ENCODE measurements around the gene CETN3. TPM values are rescaled to one million over a fixed set of nuclear protein-coding genes. Genes with fewer than 3 reads are reported as not detected.
"Not testable (repeated sequence)": the region's sequence is repeated elsewhere in the genome, so short reads cannot be mapped to it uniquely, and the experiment has no call there.

The CETN3 gene
- polyA plus RNA-seq, 3 donors: 0.59 to 9.0 (median 7.7) TPM

DNA sequence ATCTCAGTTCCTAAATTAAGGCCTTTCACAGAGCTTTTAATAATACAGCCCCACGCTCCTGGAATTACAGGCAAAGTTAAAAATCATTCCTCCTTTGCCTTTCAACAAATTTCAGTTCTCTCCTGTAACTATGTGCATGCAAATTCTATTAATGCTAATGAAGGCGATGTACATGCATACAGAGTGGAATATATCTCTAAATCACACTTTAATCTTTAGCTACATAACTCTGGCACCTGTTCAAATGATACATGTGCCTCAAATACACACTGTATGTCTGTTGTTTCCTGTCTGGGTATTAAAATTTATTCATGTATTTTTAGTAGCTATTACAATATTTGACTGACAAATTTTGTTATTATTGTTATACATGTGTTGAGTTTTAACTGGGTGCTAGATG is 30.8 kb downstream of the CETN3 start:
- DNase-seq: no peak
- intact Hi-C loops (cut with micrococcal nuclease): no loop called here
- H3K4me1 Mint-ChIP-seq: no peaks in the 10 kb centered on the region
- peaks cover 0 to 2% (median 0%) of the 10 kb centered on the region in 7 donors for H3K9me3 Mint-ChIP-seq
- no peak overlapping the region for H3K4me3 ChIP-seq (replicated peaks in 1 of 3; ENCODE audit: low read depth in 2 of 3, low read length in 3 of 3)
- H3K36me3 Mint-ChIP-seq: no peaks in the 10 kb centered on the region
- H3K4me2 ChIP-seq (replicated peaks; ENCODE audit: extremely low read depth, low read length, poor library complexity, severe bottlenecking): no peak overlapping the region
- no peaks in the 10 kb centered on the region for H3K4me1 ChIP-seq (ENCODE audit: control insufficient read depth in 1 of 2, insufficient read depth in 2 of 2, low read length in 2 of 2)
- H4K20me1 ChIP-seq (ENCODE audit: insufficient read depth, low read length): no peaks in the 10 kb centered on the region
- H3K4me3 Mint-ChIP-seq: no peak overlapping the region
- TF ChIP-seq, protein P1, sequence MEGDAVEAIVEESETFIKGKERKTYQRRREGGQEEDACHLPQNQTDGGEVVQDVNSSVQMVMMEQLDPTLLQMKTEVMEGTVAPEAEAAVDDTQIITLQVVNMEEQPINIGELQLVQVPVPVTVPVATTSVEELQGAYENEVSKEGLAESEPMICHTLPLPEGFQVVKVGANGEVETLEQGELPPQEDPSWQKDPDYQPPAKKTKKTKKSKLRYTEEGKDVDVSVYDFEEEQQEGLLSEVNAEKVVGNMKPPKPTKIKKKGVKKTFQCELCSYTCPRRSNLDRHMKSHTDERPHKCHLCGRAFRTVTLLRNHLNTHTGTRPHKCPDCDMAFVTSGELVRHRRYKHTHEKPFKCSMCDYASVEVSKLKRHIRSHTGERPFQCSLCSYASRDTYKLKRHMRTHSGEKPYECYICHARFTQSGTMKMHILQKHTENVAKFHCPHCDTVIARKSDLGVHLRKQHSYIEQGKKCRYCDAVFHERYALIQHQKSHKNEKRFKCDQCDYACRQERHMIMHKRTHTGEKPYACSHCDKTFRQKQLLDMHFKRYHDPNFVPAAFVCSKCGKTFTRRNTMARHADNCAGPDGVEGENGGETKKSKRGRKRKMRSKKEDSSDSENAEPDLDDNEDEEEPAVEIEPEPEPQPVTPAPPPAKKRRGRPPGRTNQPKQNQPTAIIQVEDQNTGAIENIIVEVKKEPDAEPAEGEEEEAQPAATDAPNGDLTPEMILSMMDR (IDR thresholded peaks at IDR 0.05): no peak
- no peak overlapping the region for H2AFZ ChIP-seq (ENCODE audit: insufficient read depth, low read depth, low read length, poor library complexity, severe bottlenecking)
- no peak overlapping the region for H3K27ac ChIP-seq (ENCODE audit: low read depth in 1 of 2, low read length in 2 of 2)
- no peak overlapping the region for H3K9ac ChIP-seq (ENCODE audit: insufficient read depth, low read length, poor library complexity, severe bottlenecking)
- H3K9me3 ChIP-seq (replicated peaks in 1 of 2; ENCODE audit: control insufficient read depth in 1 of 2, insufficient read depth in 1 of 2, low read length in 2 of 2): no peaks in the 10 kb centered on the region
- WGBS (ENCODE audit: insufficient coverage): no CpG with 5 or more reads among the region's 2 CpGs
- H3K27ac Mint-ChIP-seq: no peak overlapping the region
- no peaks in the 10 kb centered on the region for H3K79me2 ChIP-seq (ENCODE audit: insufficient read depth, low read length)
- no peaks in the 10 kb centered on the region for H3K27me3 ChIP-seq (ENCODE audit: control insufficient read depth in 2 of 2, insufficient read depth in 2 of 2, low read length in 2 of 2)
- H3K27me3 Mint-ChIP-seq (ENCODE audit: low read depth in 3 of 3): peaks cover 0 to 2% (median 0%) of the 10 kb centered on the region in 3 donors
- H3K36me3 ChIP-seq (replicated peaks in 1 of 2; ENCODE audit: control insufficient read depth in 1 of 2, insufficient read depth in 2 of 2, low read length in 2 of 2): no peaks in the 10 kb centered on the region

DNA sequence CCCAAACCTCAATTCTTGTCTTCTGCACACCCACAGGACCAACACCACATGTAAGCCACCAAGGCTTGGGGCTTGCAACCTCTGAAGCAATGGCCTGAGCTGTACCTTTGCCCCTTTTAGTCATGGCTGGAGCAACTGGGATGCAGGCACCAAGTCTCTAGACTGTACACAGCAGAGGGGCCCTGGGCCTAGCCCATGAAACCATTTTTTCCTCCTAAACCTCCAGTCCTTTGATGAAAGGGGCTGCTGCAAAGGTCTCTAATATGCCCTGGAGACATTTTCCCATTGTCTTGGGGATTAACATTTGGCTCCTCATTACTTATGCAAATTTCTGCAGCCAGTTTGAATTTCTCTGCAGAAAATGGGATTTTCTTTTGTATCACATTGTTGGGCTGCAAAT is 38.3 kb downstream of the CETN3 start:
- H3K27me3 Mint-ChIP-seq (ENCODE audit: low read depth in 3 of 3); H3K4me3 Mint-ChIP-seq; H3K79me2 ChIP-seq (ENCODE audit: insufficient read depth, low read length); intact Hi-C loops (cut with micrococcal nuclease); H4K20me1 ChIP-seq (ENCODE audit: insufficient read depth, low read length); H3K27ac Mint-ChIP-seq; H3K36me3 Mint-ChIP-seq; DNase-seq; H3K36me3 ChIP-seq (replicated peaks in 1 of 2; ENCODE audit: control insufficient read depth in 1 of 2, insufficient read depth in 2 of 2, low read length in 2 of 2); H3K4me1 ChIP-seq (ENCODE audit: control insufficient read depth in 1 of 2, insufficient read depth in 2 of 2, low read length in 2 of 2); H3K4me3 ChIP-seq (replicated peaks in 1 of 3; ENCODE audit: low read depth in 2 of 3, low read length in 3 of 3); H3K4me2 ChIP-seq (replicated peaks; ENCODE audit: extremely low read depth, low read length, poor library complexity, severe bottlenecking); H3K27me3 ChIP-seq (ENCODE audit: control insufficient read depth in 2 of 2, insufficient read depth in 2 of 2, low read length in 2 of 2); H3K27ac ChIP-seq (ENCODE audit: low read depth in 1 of 2, low read length in 2 of 2); H3K9ac ChIP-seq (ENCODE audit: insufficient read depth, low read length, poor library complexity, severe bottlenecking); H2AFZ ChIP-seq (ENCODE audit: insufficient read depth, low read depth, low read length, poor library complexity, severe bottlenecking); H3K4me1 Mint-ChIP-seq: not testable (repeated sequence)
- peaks cover 6 to 16% of the 10 kb centered on the region in 2 donors for H3K9me3 ChIP-seq (replicated peaks in 1 of 2; ENCODE audit: control insufficient read depth in 1 of 2, insufficient read depth in 1 of 2, low read length in 2 of 2)
- peaks cover 0 to 15% (median 8%) of the 10 kb centered on the region in 7 donors for H3K9me3 Mint-ChIP-seq
